Measurements from ENCODE around the gene SBNO2. TPM values are rescaled to one million over a fixed set of nuclear protein-coding genes. Genes with fewer than 3 reads are reported as not detected.

SBNO2 gene
- total and polyA plus RNA-seq, 2 experiments from 2014 or later = 6.9 to 35.4 TPM

- no peak for TF ChIP-seq ZNF462 (CRISPR knock-in tag; IDR thresholded peaks at IDR 0.05)
- TF ChIP-seq STAT1 (IDR thresholded peaks at IDR 0.05; ENCODE audit: unreplicated experiment) = no peak
- TF ChIP-seq CREB1 (CRISPR knock-in tag; IDR thresholded peaks at IDR 0.05; ENCODE audit: low read depth) = no peak
- TF ChIP-seq EZH2 (IDR thresholded peaks at IDR 0.05; ENCODE audit: low read depth, unreplicated experiment) = no peak
- no peak for TF ChIP-seq REST (IDR thresholded peaks at IDR 0.05; ENCODE audit: unreplicated experiment)
Measured at GRCh38 chr19:1126984-1127760, 46.9 kb downstream of the SBNO2 start (continued).

Data from GM23338 (cell line).